H9 (cell line): Measurements from ENCODE around the gene AMDHD2. TPM values are rescaled to one million over a fixed set of nuclear protein-coding genes. Genes with fewer than 3 reads are reported as not detected.

ENCODE experiments used
- DNase-seq: peaks from one replicate; pipeline ENCODE4 v3.0.0-alpha.2; 2017
- H2AFZ ChIP-seq: one replicate; pipeline ENCODE4 v1.6.1; 2013; ENCODE audit warnings: mild to moderate bottlenecking, low read length, control low read depth, moderate library complexity
- H2AK5ac ChIP-seq: 2 replicates; pipeline ENCODE4 v1.6.1; 2013; ENCODE audit warnings: low read length, control low read depth, mixed read lengths; ENCODE audit not compliant: insufficient read length
- H2BK120ac ChIP-seq: one replicate; pipeline ENCODE4 v1.6.1; 2013; ENCODE audit warnings: low read depth, mild to moderate bottlenecking, low read length, control low read depth, inconsistent platforms; ENCODE audit not compliant: poor library complexity, severe bottlenecking
- H2BK12ac ChIP-seq: 2 replicates; pipeline ENCODE4 v1.6.1; 2013; ENCODE audit warnings: low read length, control low read depth, mixed read lengths, low read depth; ENCODE audit not compliant: insufficient read length
- H2BK15ac ChIP-seq: 2 replicates; pipeline ENCODE4 v1.6.1; 2013; ENCODE audit warnings: low read depth, low read length, control low read depth
- H2BK20ac ChIP-seq: one replicate; pipeline ENCODE4 v1.6.1; 2013; ENCODE audit warnings: low read depth, mild to moderate bottlenecking, low read length, control low read depth, inconsistent platforms; ENCODE audit not compliant: poor library complexity, severe bottlenecking
- H2BK5ac ChIP-seq: 2 replicates; pipeline ENCODE4 v1.6.1; 2013; ENCODE audit warnings: low read length, control low read depth, mixed read lengths; ENCODE audit not compliant: insufficient read length
- H3K14ac ChIP-seq: 2 replicates; pipeline ENCODE4 v1.6.1; 2013; ENCODE audit warnings: low read length, control low read depth; ENCODE audit not compliant: insufficient read depth
- H3K18ac ChIP-seq: 2 replicates; pipeline ENCODE4 v1.6.1; 2013; ENCODE audit warnings: low read depth, mild to moderate bottlenecking, mixed read lengths, low read length, control low read depth; ENCODE audit not compliant: insufficient read length
- H3K23ac ChIP-seq: 2 replicates; pipeline ENCODE4 v1.6.1; 2013; ENCODE audit warnings: low read length, control low read depth, mixed read lengths, low read depth; ENCODE audit not compliant: insufficient read length
- H3K23me2 ChIP-seq: 2 replicates; pipeline ENCODE4 v1.6.1; 2013; ENCODE audit warnings: low read depth, mild to moderate bottlenecking, mixed read lengths, low read length, control low read depth; ENCODE audit not compliant: insufficient read length, poor library complexity, severe bottlenecking
- H3K27ac ChIP-seq: 2 replicates; pipeline ENCODE4 v1.5.1; 2013; ENCODE audit warnings: low read length, control low read depth, mixed read lengths, low read depth; ENCODE audit not compliant: insufficient read length
- H3K27me3 ChIP-seq: 2 replicates; pipeline ENCODE4 v1.6.1; 2013; ENCODE audit warnings: low read length, control low read depth, inconsistent platforms; ENCODE audit not compliant: insufficient read depth
- H3K4ac ChIP-seq: 2 replicates; pipeline ENCODE4 v1.6.1; 2013; ENCODE audit warnings: low read depth, mild to moderate bottlenecking, control low read depth, inconsistent platforms, low read length, moderate library complexity
- H3K4me1 ChIP-seq: 2 replicates; pipeline ENCODE4 v1.6.1; 2013; ENCODE audit warnings: low read length, control low read depth, inconsistent platforms; ENCODE audit not compliant: insufficient read depth
- H3K4me2 ChIP-seq: 2 replicates; pipeline ENCODE4 v1.6.1; 2013; ENCODE audit warnings: low read length, control low read depth, mixed read lengths; ENCODE audit not compliant: insufficient read length, insufficient read depth
- H3K56ac ChIP-seq: 2 replicates; pipeline ENCODE4 v1.6.1; 2013; ENCODE audit warnings: low read depth, mild to moderate bottlenecking, mixed read lengths, low read length, control low read depth; ENCODE audit not compliant: insufficient read length
- H3K79me1 ChIP-seq: 2 replicates; pipeline ENCODE4 v1.6.1; 2013; ENCODE audit warnings: low read depth, mild to moderate bottlenecking, moderate library complexity, low read length, control low read depth, inconsistent platforms; ENCODE audit not compliant: insufficient read depth, poor library complexity, severe bottlenecking
- H3K79me2 ChIP-seq: 2 replicates; pipeline ENCODE4 v1.6.1; 2013; ENCODE audit warnings: low read length, control low read depth, inconsistent platforms; ENCODE audit not compliant: insufficient read depth
- H3K9ac ChIP-seq: 2 replicates; pipeline ENCODE4 v1.6.1; 2013; ENCODE audit warnings: low read length, control low read depth, mixed read lengths; ENCODE audit not compliant: insufficient read length; ENCODE audit errors: extremely low read depth
- H3K9me3 ChIP-seq: one replicate; pipeline ENCODE4 v1.6.1; 2013; ENCODE audit warnings: low read depth, low read length, inconsistent platforms; ENCODE audit not compliant: control insufficient read depth
- H3T11ph ChIP-seq: one replicate; pipeline ENCODE4 v1.6.1; 2013; ENCODE audit warnings: mild to moderate bottlenecking, low read length, control low read depth, inconsistent platforms
- H4K20me1 ChIP-seq: one replicate; pipeline ENCODE4 v1.6.1; 2013; ENCODE audit not compliant: control insufficient read depth, insufficient read length, insufficient read depth
- H4K5ac ChIP-seq: 2 replicates; pipeline ENCODE4 v1.6.1; 2013; ENCODE audit warnings: low read depth, mild to moderate bottlenecking, mixed read lengths, low read length, control low read depth; ENCODE audit not compliant: insufficient read length
- H4K8ac ChIP-seq: replicated peaks from 2 replicates; pipeline ENCODE4 v1.6.1; 2013; ENCODE audit warnings: low read length, control low read depth, mixed read lengths, low read depth; ENCODE audit not compliant: insufficient read length
- H4K91ac ChIP-seq: 2 replicates; pipeline ENCODE4 v1.6.1; 2013; ENCODE audit warnings: low read depth, mild to moderate bottlenecking, moderate library complexity, mixed read lengths, low read length, control low read depth; ENCODE audit not compliant: insufficient read length
- H3K27ac Mint-ChIP-seq, 3 experiments: 2 replicates in 2 of 3; 3 replicates in 1 of 3; pipeline ENCODE4 v1.8.0; 2020 to 2021; ENCODE audit warnings: mixed read lengths in 3 of 3, mild to moderate bottlenecking in 1 of 3, moderate library complexity in 1 of 3
- H3K27me3 Mint-ChIP-seq: 2 replicates; pipeline ENCODE4 v1.8.0; 2021; ENCODE audit warnings: low read depth, mild to moderate bottlenecking, moderate library complexity, mixed read lengths
- H3K36me3 Mint-ChIP-seq, 3 experiments: 2 replicates in 2 of 3; 3 replicates in 1 of 3; pipeline ENCODE4 v1.8.0; 2020 to 2021; ENCODE audit warnings: low read depth in 3 of 3, mixed read lengths in 3 of 3; ENCODE audit not compliant: insufficient read depth in 1 of 3
- H3K4me1 Mint-ChIP-seq, 2 experiments: 2 replicates each; pipeline ENCODE4 v1.8.0; 2020; ENCODE audit warnings: mixed read lengths in 2 of 2
- H3K4me3 Mint-ChIP-seq, 2 experiments: 2 replicates in 1 of 2; 3 replicates in 1 of 2; pipeline ENCODE4 v1.8.0; 2020 to 2021; ENCODE audit warnings: mild to moderate bottlenecking in 2 of 2, mixed read lengths in 2 of 2, moderate library complexity in 1 of 2
- H3K9me3 Mint-ChIP-seq, 2 experiments: 2 replicates in 1 of 2; 3 replicates in 1 of 2; pipeline ENCODE4 v1.8.0; 2020; ENCODE audit warnings: mild to moderate bottlenecking in 2 of 2, mixed read lengths in 2 of 2, moderate library complexity in 1 of 2
- CTCF ChIP-seq: fragments of 200-600 bp; sonication (generic); conservative IDR thresholded peaks from 3 replicates; pipeline ENCODE4 v1.8.0; 2021; ENCODE audit warnings: antibody characterized with exemption, mild to moderate bottlenecking
- WGBS: extraction: QIAGEN DNeasy Blood & Tissue Kit; methylation state at CpG from one replicate; pipeline ENCODE4 v1.1.7; 2013; ENCODE audit warnings: missing lambda C conversion rate, low lambda C conversion rate, mixed read lengths; ENCODE audit not compliant: insufficient read length; ENCODE audit errors: extremely low coverage; 5-methylcytosine and 5-hydroxymethylcytosine counted together
- total RNA-seq: library from RNA; stranded (reverse); gene quantifications from 2 replicates; pipeline ENCODE4 v1.2.1, GENCODE V29; 2021

Gene AMDHD2
- total RNA-seq, 1 experiment from 2014 or later: 61.5 TPM

DNA sequence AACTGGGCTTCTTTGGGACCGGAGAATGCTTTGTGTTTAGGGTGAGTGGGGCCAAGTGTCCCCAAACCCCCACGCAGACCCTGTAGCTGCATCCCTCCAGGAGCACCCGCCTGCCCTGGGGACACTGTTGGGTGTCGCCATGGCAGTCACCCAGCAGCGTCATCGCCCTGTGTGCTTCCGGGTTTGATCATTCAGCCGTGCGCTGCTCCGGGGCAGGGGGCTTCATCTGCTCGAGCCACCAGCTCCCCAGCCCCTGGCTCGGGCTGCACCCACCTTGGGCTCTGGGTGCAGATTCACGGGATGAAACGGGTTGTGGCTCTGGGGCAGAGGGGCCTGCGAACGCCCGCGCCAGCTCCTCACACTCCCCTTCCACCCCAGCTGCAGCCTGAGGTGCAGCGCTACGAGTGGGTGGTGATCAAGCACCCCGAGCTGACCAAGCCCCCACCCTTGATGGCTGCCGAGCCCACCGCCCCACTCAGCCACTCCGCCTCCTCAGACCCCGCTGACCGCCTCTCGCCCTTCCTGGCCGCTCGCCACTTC, 20.2 kb upstream of the AMDHD2 start:
- H3K4me1 ChIP-seq: no peaks in the 10 kb centered on the region
- TF ChIP-seq CTCF: no peak
- H2BK120ac ChIP-seq: no peak overlapping the region

More for the DNA sequence above, 20.2 kb upstream of the AMDHD2 start:
- peaks cover 3% of the 10 kb centered on the region for H3K23me2 ChIP-seq
- no peaks in the 10 kb centered on the region for H3K9me3 ChIP-seq
- H3K18ac ChIP-seq: no peak overlapping the region
- no peak overlapping the region for H4K8ac ChIP-seq
- H3K4me3 Mint-ChIP-seq: no peak overlapping the region
- H3K27ac ChIP-seq: no peak overlapping the region
- no peak overlapping the region for H3K14ac ChIP-seq
- H2BK12ac ChIP-seq: no peak overlapping the region
- no peaks in the 10 kb centered on the region for H3K27me3 ChIP-seq
- no peaks in the 10 kb centered on the region for H3K9me3 Mint-ChIP-seq
- no peak overlapping the region for H4K91ac ChIP-seq
- H3K79me2 ChIP-seq: no peaks in the 10 kb centered on the region
- H3K36me3 Mint-ChIP-seq: peaks cover 0 to 18% (median 4%) of the 10 kb centered on the region in 3 experiments; a peak in 4 of 7 replicates
- no peak overlapping the region for H4K5ac ChIP-seq
- H3K4ac ChIP-seq: no peak overlapping the region
- peaks cover 3 to 5% of the 10 kb centered on the region in 2 experiments for H3K4me1 Mint-ChIP-seq
- no peaks in the 10 kb centered on the region for H3K79me1 ChIP-seq
- H2BK15ac ChIP-seq: no peak overlapping the region
- no peak for DNase-seq
- H3K9ac ChIP-seq: no peak overlapping the region
- H3K23ac ChIP-seq: no peak overlapping the region
- no peak overlapping the region for H2BK20ac ChIP-seq
- H2AK5ac ChIP-seq: no peak overlapping the region
- H2BK5ac ChIP-seq: no peak overlapping the region
- H3T11ph ChIP-seq: no peak overlapping the region
- H3K56ac ChIP-seq: no peak overlapping the region
- no peaks in the 10 kb centered on the region for H4K20me1 ChIP-seq
- no peak overlapping the region for H3K27ac Mint-ChIP-seq
- H3K4me2 ChIP-seq: no peak overlapping the region
- WGBS: no CpG with 5 or more reads among the region's 29 CpGs
- H2AFZ ChIP-seq: no peak overlapping the region
- no peaks in the 10 kb centered on the region for H3K27me3 Mint-ChIP-seq
